HepG2 (cell line): ENCODE measurements around the gene CCT7. TPM values are rescaled to one million over a fixed set of nuclear protein-coding genes. Genes with fewer than 3 reads are reported as not detected.

Experiments used
- ETV6 ChIP-seq: sonication (generic); formaldehyde crosslinking; conservative IDR thresholded peaks from 2 replicates; pipeline ENCODE4 v1.4.0; 2020; ENCODE audit warnings: missing genetic modification reagents
- IRX3 ChIP-seq: sonication (generic); formaldehyde crosslinking; IDR thresholded peaks from 2 replicates; pipeline ENCODE4 v1.8.1; 2023; ENCODE audit warnings: mild to moderate bottlenecking, low read depth, missing genetic modification reagents, borderline replicate concordance
- PAWR ChIP-seq: sonication (generic); formaldehyde crosslinking; IDR thresholded peaks from 2 replicates; pipeline ENCODE4 v1.4.0; 2020; ENCODE audit warnings: missing genetic modification reagents, mild to moderate bottlenecking, borderline replicate concordance
- SRSF1 ChIP-seq: fragments of 200-400 bp; formaldehyde crosslinking; optimal IDR thresholded peaks from 2 replicates; pipeline ENCODE3; 2017; ENCODE audit warnings: mild to moderate bottlenecking, low read depth, low read length, moderate library complexity
- TBX2 ChIP-seq: sonication (generic); formaldehyde crosslinking; IDR thresholded peaks from 2 replicates; pipeline ENCODE4 v1.5.0; 2020; ENCODE audit warnings: missing genetic modification reagents, mild to moderate bottlenecking, borderline replicate concordance
- TBX3 ChIP-seq: fragments of 450-650 bp; IDR thresholded peaks from 2 replicates; pipeline ENCODE4 v1.6.1; 2017; ENCODE audit warnings: antibody characterized with exemption, mild to moderate bottlenecking, inconsistent platforms, borderline replicate concordance
- TRAFD1 ChIP-seq: sonication (generic); formaldehyde crosslinking; IDR thresholded peaks from 2 replicates; pipeline ENCODE4 v1.5.1; 2020; ENCODE audit warnings: missing genetic modification reagents, mild to moderate bottlenecking, borderline replicate concordance
- ZFP37 ChIP-seq: sonication (generic); formaldehyde crosslinking; IDR thresholded peaks from 2 replicates; pipeline ENCODE4 v1.4.0; 2020; ENCODE audit warnings: missing genetic modification reagents, borderline replicate concordance
- ZNF235 ChIP-seq: sonication (generic); formaldehyde crosslinking; IDR thresholded peaks from 2 replicates; pipeline ENCODE4 v1.8.1; 2023; ENCODE audit warnings: mild to moderate bottlenecking, missing genetic modification reagents, borderline replicate concordance
- ZNF44 ChIP-seq: sonication (generic); formaldehyde crosslinking; IDR thresholded peaks from 2 replicates; pipeline ENCODE4 v1.5.1; 2020; ENCODE audit warnings: mild to moderate bottlenecking, missing genetic modification reagents
- ZNF512B ChIP-seq: sonication (generic); formaldehyde crosslinking; IDR thresholded peaks from 2 replicates; pipeline ENCODE4 v1.5.1; 2020; ENCODE audit warnings: missing genetic modification reagents, mild to moderate bottlenecking, borderline replicate concordance
- ZNF543 ChIP-seq: sonication (generic); formaldehyde crosslinking; IDR thresholded peaks from 2 replicates; pipeline ENCODE4 v1.4.0; 2020; ENCODE audit warnings: mild to moderate bottlenecking, missing genetic modification reagents
- polyA plus RNA-seq, 8 experiments: library from polyadenylated mRNA; depleted of rRNA in 3 of 8; stranded (reverse) in 7 of 8; unstranded in 1 of 8; fragments of >200 nt; fragmentation: Illumina TruSeq in 4 of 8; extraction: Trizol in 4 of 8; gene quantifications; 2 replicates each; pipeline versions ENCODE4 v1.2.1 to v1.2.3, GENCODE V29; 2011 to 2016; ENCODE audit warnings: low read depth in 4 of 8, missing spikeins in 1 of 8, mixed read lengths in 1 of 8; ENCODE audit not compliant: insufficient read depth in 1 of 8
- total RNA-seq, 5 experiments: library from RNA; depleted of rRNA; stranded (reverse); fragments of >200 nt; fragmentation: Illumina TruSeq; extraction: Trizol; gene quantifications; 2 replicates each; pipeline ENCODE4 v1.2.3, GENCODE V29; 2016; ENCODE audit warnings: low read depth in 1 of 5
- TF ChIP-seq, protein P1 (sequence below): sonication (generic); formaldehyde crosslinking; IDR thresholded peaks from 2 replicates; pipeline ENCODE4 v1.4.0; 2020; ENCODE audit warnings: missing genetic modification reagents, borderline replicate concordance
- TF ChIP-seq, protein P2 (sequence below): sonication (generic); formaldehyde crosslinking; IDR thresholded peaks from 2 replicates; pipeline ENCODE4 v1.8.0; 2022; ENCODE audit warnings: mild to moderate bottlenecking, missing genetic modification reagents
- TF ChIP-seq, protein P3 (sequence below): IDR thresholded peaks from 2 replicates; pipeline ENCODE4 v1.6.1; 2018; ENCODE audit warnings: missing genetic modification reagents, mild to moderate bottlenecking, missing compliant biosample characterization

Gene CCT7
- total and polyA plus RNA-seq, 2 of the 13 experiments (the other 11 are each of a cell fraction or from before 2014, with no cell fraction given) = 347 to 517 TPM

DNA sequence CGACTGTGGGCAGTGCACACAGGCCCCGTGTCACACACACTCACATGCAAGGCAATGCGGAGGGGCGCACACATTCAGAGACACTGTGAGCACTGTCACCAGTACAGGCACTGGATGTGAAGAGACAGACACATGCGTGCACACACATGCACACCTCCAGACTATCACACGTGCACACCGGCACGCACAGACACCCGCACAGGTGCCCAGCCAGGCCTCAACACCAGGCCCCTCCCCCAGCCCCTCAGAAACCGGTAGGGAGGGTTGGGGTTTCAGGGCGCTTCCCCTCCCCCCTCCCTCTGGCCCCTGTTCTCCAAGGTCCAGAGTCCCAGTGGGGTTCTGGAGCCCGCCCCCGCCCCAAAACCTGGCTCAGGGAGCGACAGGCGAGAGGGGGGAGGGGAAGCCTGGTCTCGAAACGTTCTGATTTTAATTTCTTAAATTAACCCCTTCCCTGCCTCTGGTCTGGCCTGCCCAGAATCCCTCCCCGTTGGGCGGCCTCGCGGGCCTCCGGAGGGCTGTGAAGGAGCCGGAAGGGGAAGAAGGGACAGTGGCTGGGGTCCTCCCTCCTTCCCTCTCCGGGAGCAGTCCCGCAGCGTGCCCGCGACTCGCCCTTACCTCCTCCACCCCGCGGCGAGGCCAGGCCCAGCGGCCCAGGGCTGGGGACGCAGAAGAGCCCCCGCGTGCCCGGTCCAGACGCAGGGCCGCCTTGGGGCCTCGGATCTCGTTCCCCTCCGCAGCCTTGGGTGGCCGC lies 49.6 kb downstream of the CCT7 start (continued):
- TF ChIP-seq ZNF512B (CRISPR knock-in tag) (peak; percentile 93; the same call in 1 of the 2 replicates), IRX3 (CRISPR knock-in tag) (no peak), ZNF235 (CRISPR knock-in tag) (0 out of 2 replicates have a peak, but pooled peaks have one; percentile 4), ZNF543 (CRISPR knock-in tag) (no peak), PAWR (CRISPR knock-in tag) (0 out of 2 replicates have a peak, but pooled peaks have one; percentile 31), TRAFD1 (no peak), ZFP37 (CRISPR knock-in tag) (no peak), TBX3 (no peak), ZNF44 (CRISPR knock-in tag) (no peak; the same call in 1 of the 2 replicates), SRSF1 (no peak), ETV6 (CRISPR knock-in tag) (no peak), TBX2 (CRISPR knock-in tag) (peak; percentile 59; the same call in 1 of the 2 replicates)
- TF ChIP-seq, protein P1, sequence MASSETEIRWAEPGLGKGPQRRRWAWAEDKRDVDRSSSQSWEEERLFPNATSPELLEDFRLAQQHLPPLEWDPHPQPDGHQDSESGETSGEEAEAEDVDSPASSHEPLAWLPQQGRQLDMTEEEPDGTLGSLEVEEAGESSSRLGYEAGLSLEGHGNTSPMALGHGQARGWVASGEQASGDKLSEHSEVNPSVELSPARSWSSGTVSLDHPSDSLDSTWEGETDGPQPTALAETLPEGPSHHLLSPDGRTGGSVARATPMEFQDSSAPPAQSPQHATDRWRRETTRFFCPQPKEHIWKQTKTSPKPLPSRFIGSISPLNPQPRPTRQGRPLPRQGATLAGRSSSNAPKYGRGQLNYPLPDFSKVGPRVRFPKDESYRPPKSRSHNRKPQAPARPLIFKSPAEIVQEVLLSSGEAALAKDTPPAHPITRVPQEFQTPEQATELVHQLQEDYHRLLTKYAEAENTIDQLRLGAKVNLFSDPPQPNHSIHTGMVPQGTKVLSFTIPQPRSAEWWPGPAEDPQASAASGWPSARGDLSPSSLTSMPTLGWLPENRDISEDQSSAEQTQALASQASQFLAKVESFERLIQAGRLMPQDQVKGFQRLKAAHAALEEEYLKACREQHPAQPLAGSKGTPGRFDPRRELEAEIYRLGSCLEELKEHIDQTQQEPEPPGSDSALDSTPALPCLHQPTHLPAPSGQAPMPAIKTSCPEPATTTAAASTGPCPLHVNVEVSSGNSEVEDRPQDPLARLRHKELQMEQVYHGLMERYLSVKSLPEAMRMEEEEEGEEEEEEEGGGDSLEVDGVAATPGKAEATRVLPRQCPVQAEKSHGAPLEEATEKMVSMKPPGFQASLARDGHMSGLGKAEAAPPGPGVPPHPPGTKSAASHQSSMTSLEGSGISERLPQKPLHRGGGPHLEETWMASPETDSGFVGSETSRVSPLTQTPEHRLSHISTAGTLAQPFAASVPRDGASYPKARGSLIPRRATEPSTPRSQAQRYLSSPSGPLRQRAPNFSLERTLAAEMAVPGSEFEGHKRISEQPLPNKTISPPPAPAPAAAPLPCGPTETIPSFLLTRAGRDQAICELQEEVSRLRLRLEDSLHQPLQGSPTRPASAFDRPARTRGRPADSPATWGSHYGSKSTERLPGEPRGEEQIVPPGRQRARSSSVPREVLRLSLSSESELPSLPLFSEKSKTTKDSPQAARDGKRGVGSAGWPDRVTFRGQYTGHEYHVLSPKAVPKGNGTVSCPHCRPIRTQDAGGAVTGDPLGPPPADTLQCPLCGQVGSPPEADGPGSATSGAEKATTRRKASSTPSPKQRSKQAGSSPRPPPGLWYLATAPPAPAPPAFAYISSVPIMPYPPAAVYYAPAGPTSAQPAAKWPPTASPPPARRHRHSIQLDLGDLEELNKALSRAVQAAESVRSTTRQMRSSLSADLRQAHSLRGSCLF (CRISPR knock-in tag) = no peak
- TF ChIP-seq, protein P2, sequence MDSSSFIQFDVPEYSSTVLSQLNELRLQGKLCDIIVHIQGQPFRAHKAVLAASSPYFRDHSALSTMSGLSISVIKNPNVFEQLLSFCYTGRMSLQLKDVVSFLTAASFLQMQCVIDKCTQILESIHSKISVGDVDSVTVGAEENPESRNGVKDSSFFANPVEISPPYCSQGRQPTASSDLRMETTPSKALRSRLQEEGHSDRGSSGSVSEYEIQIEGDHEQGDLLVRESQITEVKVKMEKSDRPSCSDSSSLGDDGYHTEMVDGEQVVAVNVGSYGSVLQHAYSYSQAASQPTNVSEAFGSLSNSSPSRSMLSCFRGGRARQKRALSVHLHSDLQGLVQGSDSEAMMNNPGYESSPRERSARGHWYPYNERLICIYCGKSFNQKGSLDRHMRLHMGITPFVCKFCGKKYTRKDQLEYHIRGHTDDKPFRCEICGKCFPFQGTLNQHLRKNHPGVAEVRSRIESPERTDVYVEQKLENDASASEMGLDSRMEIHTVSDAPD = no peak
- TF ChIP-seq, protein P3, sequence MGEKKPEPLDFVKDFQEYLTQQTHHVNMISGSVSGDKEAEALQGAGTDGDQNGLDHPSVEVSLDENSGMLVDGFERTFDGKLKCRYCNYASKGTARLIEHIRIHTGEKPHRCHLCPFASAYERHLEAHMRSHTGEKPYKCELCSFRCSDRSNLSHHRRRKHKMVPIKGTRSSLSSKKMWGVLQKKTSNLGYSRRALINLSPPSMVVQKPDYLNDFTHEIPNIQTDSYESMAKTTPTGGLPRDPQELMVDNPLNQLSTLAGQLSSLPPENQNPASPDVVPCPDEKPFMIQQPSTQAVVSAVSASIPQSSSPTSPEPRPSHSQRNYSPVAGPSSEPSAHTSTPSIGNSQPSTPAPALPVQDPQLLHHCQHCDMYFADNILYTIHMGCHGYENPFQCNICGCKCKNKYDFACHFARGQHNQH (CRISPR knock-in tag) = no peak; the same call in 1 of the 2 replicates
